ENCODE measurements around the gene SH3PXD2A. TPM values are rescaled to one million over a fixed set of nuclear protein-coding genes. Genes with fewer than 3 reads are reported as not detected.

Gene SH3PXD2A
- total RNA-seq, 2 experiments from 2014 or later: 14.8 to 16.0 TPM

DNA sequence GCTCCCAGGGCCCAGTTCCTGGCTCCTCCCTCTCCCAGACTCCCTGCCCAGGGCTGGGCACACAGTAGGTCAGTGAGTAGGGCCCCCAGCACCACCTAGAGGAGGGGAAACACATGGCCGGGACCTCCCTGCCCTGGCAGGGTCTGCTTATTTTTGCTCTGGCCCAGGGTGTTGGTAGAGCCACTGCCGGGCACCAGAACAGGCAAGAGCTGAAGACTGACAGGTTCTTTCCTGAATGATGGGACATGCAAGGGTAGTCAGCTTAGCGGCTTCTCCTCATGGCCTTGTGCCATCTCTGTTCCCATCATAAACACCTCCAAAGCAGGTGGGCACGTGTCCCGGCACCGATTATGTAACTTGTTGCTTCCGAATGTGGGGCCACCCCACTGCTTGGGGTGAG lies 275.4 kb downstream of the SH3PXD2A start:
- Mint-ChIP-seq H3K27ac (no peak overlapping the region), H3K4me3 (no peak overlapping the region), H3K4me1 (peaks cover 6% of the 10 kb centered on the region), H3K27me3 (no peaks in the 10 kb centered on the region), H3K36me3 (peaks cover 2% of the 10 kb centered on the region), H3K9me3 (no peaks in the 10 kb centered on the region)
- no peak for ATAC-seq (ENCODE audit: low read depth)
- POLR2A ChIA-PET: no interaction called here
- no peak for DNase-seq

DNA sequence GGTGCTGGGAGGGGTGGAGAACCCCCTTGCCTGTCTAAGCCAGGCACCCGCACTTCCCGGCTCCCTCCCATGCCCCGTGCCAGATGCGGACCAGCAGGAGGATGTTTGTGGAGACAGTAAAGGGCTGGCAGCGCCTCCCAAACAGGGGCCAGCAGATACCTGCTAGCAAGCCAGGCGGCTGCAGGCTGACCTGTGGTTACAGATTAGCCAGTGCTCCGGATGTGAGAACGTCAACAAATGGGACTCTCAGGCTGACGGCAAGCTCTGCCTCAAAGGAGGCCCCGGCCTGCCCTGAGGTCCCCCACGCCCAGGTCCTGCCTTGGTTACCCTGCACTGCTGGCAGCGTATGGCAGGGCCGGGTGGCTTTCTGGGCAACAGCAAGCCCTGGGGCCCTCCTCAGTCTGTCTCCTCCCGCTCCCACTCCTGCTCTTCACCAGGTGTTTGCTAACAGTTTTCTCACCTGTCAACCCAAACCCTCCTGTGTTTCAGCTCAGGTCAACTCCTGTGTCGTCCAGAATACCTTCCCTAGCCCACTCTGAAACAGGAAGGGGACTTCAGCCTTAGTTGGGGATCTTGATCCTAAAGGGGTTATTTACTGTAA lies 276.5 kb downstream of the SH3PXD2A start:
- H3K4me1 Mint-ChIP-seq: peaks cover 4% of the 10 kb centered on the region
- no peak overlapping the region for H3K4me3 Mint-ChIP-seq
- ATAC-seq (ENCODE audit: low read depth) (no peak), DNase-seq (no peak)
- POLR2A ChIA-PET: no interaction called here
- H3K27me3 Mint-ChIP-seq: no peaks in the 10 kb centered on the region
- H3K27ac Mint-ChIP-seq: no peak overlapping the region
- H3K36me3 Mint-ChIP-seq: peaks cover 1% of the 10 kb centered on the region
- no peaks in the 10 kb centered on the region for H3K9me3 Mint-ChIP-seq

DNA sequence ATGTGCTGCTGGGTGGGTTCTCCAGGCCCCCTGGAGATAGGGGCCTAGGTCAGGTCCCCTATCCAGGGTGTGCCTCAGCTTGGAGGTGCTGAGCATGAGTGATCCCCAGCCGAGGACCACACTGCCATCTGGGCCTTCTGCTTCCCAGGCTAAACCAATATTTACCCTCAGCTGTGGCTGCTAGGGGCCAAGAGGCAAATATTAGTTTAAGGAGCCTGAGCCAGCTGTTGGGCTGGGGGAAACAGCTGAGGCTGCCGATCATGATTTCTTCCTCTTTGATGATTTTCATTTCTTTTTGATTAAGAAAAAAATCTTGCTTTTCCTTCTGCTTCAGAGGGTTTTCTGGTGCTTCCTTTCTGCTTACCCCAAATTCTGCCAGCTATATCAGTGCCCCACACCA lies 278.5 kb downstream of the SH3PXD2A start:
- no peak for DNase-seq
- POLR2A ChIA-PET: interaction anchor here (0.6 kb wide), 1 partner anchor 30 kb away, joined by 3 read pairs; no protein-coding TSS in a partner anchor
- Mint-ChIP-seq H3K4me3 (no peak overlapping the region), H3K27me3 (no peaks in the 10 kb centered on the region), H3K27ac (no peak overlapping the region), H3K4me1 (no peaks in the 10 kb centered on the region), H3K36me3 (no peaks in the 10 kb centered on the region), H3K9me3 (no peaks in the 10 kb centered on the region)
- no peak for ATAC-seq (ENCODE audit: low read depth)

DNA sequence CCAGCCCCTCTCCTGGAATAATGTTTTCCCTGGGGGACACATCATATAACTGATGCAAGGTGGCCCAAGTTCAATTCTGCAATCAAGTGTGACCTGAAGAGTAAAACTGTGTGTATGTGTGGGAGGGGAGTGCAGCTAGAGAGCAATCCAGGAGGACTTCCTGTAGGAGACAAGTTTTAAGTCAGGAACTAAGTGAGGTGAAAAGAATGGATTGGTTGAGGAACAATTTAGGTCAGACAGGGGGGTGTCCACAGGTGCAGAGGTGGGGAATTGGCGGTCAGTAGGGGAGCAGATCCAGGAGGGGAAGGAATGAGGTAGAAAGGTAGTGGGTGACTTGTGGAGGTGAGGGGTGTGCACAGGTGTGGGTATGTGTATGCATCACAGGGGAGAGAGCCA lies 279.3 kb downstream of the SH3PXD2A start:
- Mint-ChIP-seq H3K27ac (no peak overlapping the region), H3K4me1 (no peaks in the 10 kb centered on the region), H3K27me3 (no peaks in the 10 kb centered on the region), H3K9me3 (no peaks in the 10 kb centered on the region), H3K4me3 (no peak overlapping the region), H3K36me3 (no peaks in the 10 kb centered on the region)
- DNase-seq (no peak), ATAC-seq (ENCODE audit: low read depth) (no peak)
- POLR2A ChIA-PET: no interaction called here

DNA sequence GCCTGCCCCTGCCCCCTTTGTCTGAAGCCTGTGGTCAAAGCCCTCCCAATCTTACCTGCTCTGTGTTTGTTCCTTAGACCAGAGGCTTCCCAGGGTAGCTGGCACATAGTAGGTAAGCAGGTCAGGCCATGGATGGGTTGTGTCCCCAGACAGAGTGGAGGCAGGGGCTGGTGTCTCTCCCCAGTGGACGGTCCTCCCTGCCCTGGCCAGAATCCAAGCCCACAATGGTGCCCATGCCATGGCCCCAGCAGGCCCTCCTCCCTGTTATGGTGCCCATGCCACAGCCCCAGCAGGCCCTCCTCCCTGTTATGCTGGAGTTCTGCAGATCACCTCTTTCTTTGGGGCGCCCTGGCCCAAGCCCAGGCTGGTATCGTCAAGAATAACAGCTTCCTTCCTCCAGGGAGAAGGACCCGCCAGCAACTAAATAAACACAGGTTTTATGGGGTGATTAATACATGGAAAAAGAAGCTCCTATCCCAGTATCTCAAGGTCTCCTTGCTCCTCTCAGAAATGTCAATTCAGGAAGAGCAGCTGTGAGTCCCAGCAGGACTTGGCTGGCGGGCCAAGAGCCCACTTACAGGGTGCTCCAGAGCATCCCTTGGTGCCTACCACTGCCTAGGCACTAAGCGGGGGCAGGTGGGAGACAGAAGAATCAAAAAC lies 279.8 kb downstream of the SH3PXD2A start:
- DNase-seq: no peak
- no peaks in the 10 kb centered on the region for H3K36me3 Mint-ChIP-seq
- H3K4me3 Mint-ChIP-seq: no peak overlapping the region
- no peaks in the 10 kb centered on the region for H3K9me3 Mint-ChIP-seq
- POLR2A ChIA-PET: no interaction called here
- ATAC-seq (ENCODE audit: low read depth): no peak
- no peak overlapping the region for H3K27ac Mint-ChIP-seq
- H3K27me3 Mint-ChIP-seq: no peaks in the 10 kb centered on the region
- H3K4me1 Mint-ChIP-seq: no peaks in the 10 kb centered on the region

DNA sequence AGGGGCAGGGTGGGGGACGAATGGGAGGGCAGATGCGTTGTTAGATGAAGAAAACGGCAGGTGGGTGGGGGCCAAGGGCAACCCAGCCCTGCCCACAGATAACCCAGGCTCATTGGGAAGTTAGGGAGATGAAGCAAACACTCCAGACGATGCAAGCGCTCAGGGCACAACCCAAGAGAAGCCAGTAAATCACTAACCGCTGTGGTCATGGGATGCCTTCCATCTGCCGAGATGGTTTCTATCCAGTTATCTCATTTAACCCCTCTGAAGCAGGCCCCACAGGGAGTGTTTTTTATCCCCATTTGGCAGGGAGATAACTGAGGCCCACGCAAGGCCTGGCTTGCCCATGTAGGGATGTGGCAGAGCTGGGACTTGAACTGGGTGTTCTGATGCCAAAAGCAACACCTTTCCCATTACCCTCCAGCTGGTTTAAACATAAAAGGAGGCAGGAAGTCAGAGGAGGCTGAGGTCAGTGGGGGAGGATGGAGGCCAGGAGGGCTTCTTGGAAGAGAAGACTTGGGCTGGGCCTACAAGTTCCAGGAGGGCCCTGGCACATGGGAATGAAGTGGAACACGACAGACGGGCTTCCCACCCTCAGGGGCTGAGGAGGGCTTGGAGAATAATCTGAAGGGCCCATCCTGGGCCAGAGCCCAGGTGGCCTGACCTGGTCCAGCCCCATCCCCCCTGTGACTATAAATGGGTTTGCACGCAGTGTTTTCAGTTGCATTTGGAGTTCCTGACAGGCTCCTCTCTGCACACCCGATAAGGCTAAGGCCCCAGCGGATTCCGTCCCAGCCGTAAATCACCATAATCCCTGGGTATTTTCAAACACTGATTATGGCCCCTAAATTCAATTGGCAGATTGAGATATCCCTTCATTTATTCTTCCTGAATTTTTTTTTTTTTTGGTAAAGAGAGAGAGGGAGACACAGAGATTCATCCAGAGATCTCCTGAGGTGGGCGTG lies 281.0 kb downstream of the SH3PXD2A start:
- ATAC-seq (ENCODE audit: low read depth) (no peak), DNase-seq (no peak)
- peaks cover 7% of the 10 kb centered on the region for H3K27me3 Mint-ChIP-seq
- POLR2A ChIA-PET: no interaction called here
- H3K9me3 Mint-ChIP-seq: no peaks in the 10 kb centered on the region
- no peaks in the 10 kb centered on the region for H3K36me3 Mint-ChIP-seq
- H3K4me1 Mint-ChIP-seq: no peaks in the 10 kb centered on the region
- H3K27ac Mint-ChIP-seq: no peak overlapping the region
- H3K4me3 Mint-ChIP-seq: no peak overlapping the region

DNA sequence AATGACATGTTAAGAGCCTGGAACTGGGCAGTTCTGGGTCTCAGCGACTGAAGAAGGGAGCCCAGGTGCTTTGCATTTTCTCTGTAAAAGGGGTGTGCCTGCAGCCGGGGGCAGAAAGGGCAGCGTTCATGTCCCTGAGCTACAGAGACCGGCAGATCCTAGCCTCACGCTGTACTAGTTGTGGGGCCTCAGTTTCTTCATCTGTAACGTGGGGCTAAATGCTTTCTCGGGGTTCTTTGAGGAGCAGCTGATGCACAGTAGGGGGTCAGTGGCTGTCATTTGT lies 282.2 kb downstream of the SH3PXD2A start:
- H3K9me3 Mint-ChIP-seq: no peaks in the 10 kb centered on the region
- POLR2A ChIA-PET: interaction anchor here (0.7 kb wide), 2 partner anchors 10 to 81 kb away, joined by 3 read pairs; no protein-coding TSS in a partner anchor
- H3K27me3 Mint-ChIP-seq: peaks cover 7% of the 10 kb centered on the region
- no peak for ATAC-seq (ENCODE audit: low read depth)
- no peak overlapping the region for H3K27ac Mint-ChIP-seq
- H3K4me3 Mint-ChIP-seq: no peak overlapping the region
- DNase-seq: no peak
- no peaks in the 10 kb centered on the region for H3K4me1 Mint-ChIP-seq
- H3K36me3 Mint-ChIP-seq: no peaks in the 10 kb centered on the region

DNA sequence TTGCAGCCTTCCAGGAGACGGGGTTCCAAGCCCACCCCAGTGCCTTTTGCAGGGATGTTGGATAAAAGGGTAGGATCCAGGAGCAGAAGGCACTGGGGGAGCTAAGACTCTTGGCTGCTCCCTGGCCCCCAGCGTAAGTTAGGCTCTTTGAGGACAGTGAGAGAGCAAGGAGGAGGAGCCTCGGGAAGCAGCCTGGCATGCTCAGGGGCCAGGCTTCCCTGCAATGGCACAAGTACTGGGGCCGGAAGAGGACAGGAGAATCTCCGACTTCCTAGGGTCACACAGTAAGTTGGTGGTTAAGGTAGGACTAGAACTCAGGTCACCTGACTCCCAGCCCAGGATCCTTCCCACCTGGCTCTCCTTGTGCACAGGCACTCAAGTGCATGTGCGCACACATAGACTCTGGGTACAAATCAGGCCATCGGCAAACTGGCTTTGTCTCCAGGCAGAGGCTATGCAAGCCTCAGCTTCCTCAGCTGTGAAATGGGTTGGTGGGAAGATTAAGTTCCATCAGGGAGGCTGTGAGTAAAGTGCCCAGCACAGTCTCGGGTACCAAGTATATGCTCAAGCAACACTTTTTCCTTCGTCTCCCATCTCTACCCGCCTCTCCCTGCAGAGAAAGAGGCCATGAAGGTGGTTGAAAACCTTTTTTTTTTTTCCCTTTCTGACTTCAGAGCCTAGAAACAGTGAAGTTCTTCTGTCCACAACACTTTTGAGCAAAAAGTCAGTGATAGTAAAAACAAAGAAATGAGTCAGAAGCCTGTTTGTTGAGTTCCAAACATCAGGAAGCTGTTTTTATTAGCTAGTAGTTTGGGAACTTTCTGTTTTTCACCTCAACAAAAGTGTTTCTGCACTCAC lies 282.8 kb downstream of the SH3PXD2A start:
- DNase-seq (no peak), ATAC-seq (ENCODE audit: low read depth) (no peak)
- H3K4me3 Mint-ChIP-seq: no peak overlapping the region
- H3K36me3 Mint-ChIP-seq: no peaks in the 10 kb centered on the region
- peaks cover 7% of the 10 kb centered on the region for H3K27me3 Mint-ChIP-seq
- no peaks in the 10 kb centered on the region for H3K4me1 Mint-ChIP-seq
- no peak overlapping the region for H3K27ac Mint-ChIP-seq
- POLR2A ChIA-PET: interaction anchor here (0.7 kb wide), 2 partner anchors 10 to 80 kb away, joined by 3 read pairs; no protein-coding TSS in a partner anchor
- H3K9me3 Mint-ChIP-seq: no peaks in the 10 kb centered on the region

DNA sequence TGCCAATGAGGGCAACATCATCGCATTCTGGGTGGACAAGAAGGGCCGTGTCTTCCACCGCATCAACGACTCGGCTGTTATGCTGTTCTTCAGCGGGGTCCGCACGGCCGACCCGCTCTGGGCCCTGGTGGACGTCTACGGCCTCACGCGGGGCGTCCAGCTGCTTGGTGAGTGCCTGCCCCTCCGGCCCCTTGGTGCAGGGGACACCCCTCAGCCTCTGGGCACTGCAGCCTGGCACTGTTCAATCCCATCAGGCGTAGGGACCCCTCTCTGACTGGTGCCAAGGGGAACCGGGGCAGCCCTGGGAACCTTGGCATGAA lies 283.8 kb downstream of the SH3PXD2A start:
- Mint-ChIP-seq H3K36me3 (no peaks in the 10 kb centered on the region), H3K9me3 (no peaks in the 10 kb centered on the region)
- POLR2A ChIA-PET: no interaction called here

DNA sequence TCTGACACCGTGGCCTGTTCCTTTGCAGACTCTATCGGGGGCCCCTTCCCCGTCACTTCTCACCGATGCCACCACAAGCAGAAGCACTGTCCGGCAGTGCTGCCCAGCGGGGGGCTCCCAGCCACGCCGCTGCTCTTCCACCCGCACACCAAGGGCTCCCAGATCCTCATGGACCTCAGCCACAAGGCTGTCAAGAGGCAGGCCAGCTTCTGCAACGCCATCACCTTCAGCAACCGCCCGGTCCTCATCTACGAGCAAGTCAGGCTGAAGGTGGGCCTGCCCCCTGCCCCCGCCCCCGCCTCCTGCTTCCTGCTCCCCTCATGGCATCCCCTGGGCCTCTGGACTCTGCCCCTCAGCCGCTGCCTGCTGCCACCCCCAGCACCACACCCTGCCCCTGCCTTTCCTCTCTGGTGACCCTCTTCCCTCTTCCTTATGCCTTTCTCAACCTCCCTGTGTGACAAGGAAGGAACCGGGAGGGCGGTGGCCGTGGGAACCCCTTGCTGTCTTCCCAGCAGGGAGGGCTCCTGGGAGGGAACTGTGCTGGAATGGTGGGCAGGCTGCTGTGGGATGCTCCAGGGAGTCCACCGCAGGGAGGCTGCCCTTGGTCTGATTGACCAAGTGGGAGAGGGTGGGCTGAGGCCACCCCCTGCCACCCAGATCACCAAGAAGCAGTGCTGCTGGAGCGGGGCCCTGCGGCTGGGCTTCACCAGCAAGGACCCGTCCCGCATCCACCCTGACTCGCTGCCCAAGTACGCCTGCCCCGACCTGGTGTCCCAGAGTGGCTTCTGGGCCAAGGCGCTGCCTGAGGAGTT lies 284.3 kb downstream of the SH3PXD2A start:
- no peak for DNase-seq
- ATAC-seq (ENCODE audit: low read depth): no peak
- Mint-ChIP-seq H3K27ac (no peak overlapping the region), H3K9me3 (no peaks in the 10 kb centered on the region), H3K4me1 (no peaks in the 10 kb centered on the region), H3K4me3 (no peak overlapping the region), H3K36me3 (no peaks in the 10 kb centered on the region), H3K27me3 (peaks cover 11% of the 10 kb centered on the region)
- POLR2A ChIA-PET: no interaction called here

More for the DNA sequence above, 283.8 kb downstream of the SH3PXD2A start:
- H3K4me1 Mint-ChIP-seq: no peaks in the 10 kb centered on the region
- H3K4me3 Mint-ChIP-seq: no peak overlapping the region
- ATAC-seq (ENCODE audit: low read depth) (no peak), DNase-seq (no peak)
- peaks cover 7% of the 10 kb centered on the region for H3K27me3 Mint-ChIP-seq
- no peak overlapping the region for H3K27ac Mint-ChIP-seq

DNA sequence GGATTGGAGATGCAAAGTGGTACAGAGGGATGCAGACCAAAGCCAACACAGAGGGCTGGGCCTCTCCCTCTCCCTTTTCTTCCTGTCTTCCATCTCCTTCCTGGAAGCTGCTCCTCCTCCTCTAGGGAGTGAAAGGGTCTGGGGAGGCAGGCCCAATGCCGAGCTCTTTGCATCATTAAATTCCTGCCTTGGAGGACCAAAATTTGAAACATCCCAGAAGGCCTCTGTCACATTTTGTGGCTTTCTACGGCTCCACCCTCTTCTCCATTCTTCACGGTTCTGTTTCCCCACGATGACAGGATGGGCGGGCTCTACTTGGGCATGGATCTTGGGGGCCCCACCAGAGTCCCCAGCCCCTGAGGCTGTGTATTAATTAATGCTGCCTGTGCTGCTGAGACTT lies 285.5 kb downstream of the SH3PXD2A start:
- Mint-ChIP-seq H3K27me3 (peaks cover 12% of the 10 kb centered on the region), H3K9me3 (no peaks in the 10 kb centered on the region), H3K36me3 (no peaks in the 10 kb centered on the region), H3K4me1 (no peaks in the 10 kb centered on the region), H3K27ac (no peak overlapping the region), H3K4me3 (no peak overlapping the region)
- no peak for ATAC-seq (ENCODE audit: low read depth)
- no peak for DNase-seq
- POLR2A ChIA-PET: no interaction called here

DNA sequence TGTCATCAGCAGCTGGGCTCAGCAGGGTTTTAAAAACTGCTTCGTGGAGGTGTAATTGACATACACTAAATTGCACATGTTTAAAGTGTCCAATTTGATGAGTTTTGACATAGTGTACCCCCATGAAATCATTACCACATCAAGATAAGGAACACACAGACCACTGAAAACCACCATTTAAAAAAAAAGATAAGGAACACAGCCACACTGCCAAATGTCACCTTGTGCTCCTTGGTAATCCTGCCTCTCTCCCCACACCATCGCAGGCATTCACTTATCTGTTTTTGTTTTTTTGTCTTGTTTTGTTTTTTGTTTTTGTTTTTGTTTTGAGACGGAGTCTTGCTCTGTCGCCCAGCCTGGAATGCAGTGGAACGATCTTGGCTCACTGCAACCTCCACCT lies 286.9 kb downstream of the SH3PXD2A start:
- no peak overlapping the region for H3K4me3 Mint-ChIP-seq
- no peaks in the 10 kb centered on the region for H3K9me3 Mint-ChIP-seq
- no peak for DNase-seq
- no peaks in the 10 kb centered on the region for H3K4me1 Mint-ChIP-seq
- no peaks in the 10 kb centered on the region for H3K36me3 Mint-ChIP-seq
- POLR2A ChIA-PET: no interaction called here
- ATAC-seq (ENCODE audit: low read depth): no peak
- H3K27me3 Mint-ChIP-seq: peaks cover 12% of the 10 kb centered on the region
- H3K27ac Mint-ChIP-seq: no peak overlapping the region

DNA sequence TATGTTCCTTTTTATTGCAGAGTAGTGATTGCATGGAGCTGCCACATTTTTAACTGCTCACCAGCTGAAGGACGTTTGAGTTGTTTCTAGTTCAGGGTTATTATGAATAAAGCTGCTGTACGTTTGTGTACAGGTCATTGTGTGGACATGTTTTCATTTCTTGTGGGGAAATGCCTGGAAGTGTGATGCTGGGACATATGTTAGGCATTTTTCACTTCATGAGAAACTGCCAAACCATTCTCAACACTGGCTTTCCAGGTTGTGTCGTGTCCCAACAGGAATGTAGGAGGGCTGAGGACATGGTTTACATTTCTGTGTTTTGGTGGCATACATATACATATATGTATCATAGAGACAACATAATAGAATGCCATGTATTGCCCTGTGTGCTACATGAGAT lies 288.8 kb downstream of the SH3PXD2A start:
- Mint-ChIP-seq H3K9me3 (no peaks in the 10 kb centered on the region), H3K27me3 (peaks cover 12% of the 10 kb centered on the region), H3K27ac (no peak overlapping the region), H3K36me3 (no peaks in the 10 kb centered on the region), H3K4me3 (no peak overlapping the region), H3K4me1 (no peaks in the 10 kb centered on the region)
- no peak for DNase-seq
- POLR2A ChIA-PET: no interaction called here
- ATAC-seq (ENCODE audit: low read depth): no peak

Measured in activated naive CD8-positive, alpha-beta T cell treated with anti-CD3 and anti-CD28 coated beads, Interleukin-2, amount 10 ng/mL, durations not matched to agents 7 days and 5 days (primary cell).